ENCODE data around the gene FAIM. TPM values are rescaled to one million over a fixed set of nuclear protein-coding genes. Genes with fewer than 3 reads are reported as not detected.
"Not testable (repeated sequence)": the region's sequence is repeated elsewhere in the genome, so short reads cannot be mapped to it uniquely, and the experiment has no call there.

The FAIM gene
- total RNA-seq, 4 donors from 2014 or later = 4.3 to 10.4 (median 6.4) TPM

GRCh38 chr3:138569090-138569489 lies 39.5 kb upstream of the FAIM start:
- 80% methylated on average over 2 of the region's 2 CpGs for WGBS
- H3K4me3 ChIP-seq = no peak overlapping the region
- DNase-seq (ENCODE audit: low spot score in 2 of 2) = no peak
- no peaks in the 10 kb centered on the region for H3K4me1 ChIP-seq
- peaks cover 7% of the 10 kb centered on the region for H3K36me3 ChIP-seq
- no peak for TF ChIP-seq POLR2AphosphoS5 (IDR thresholded peaks at IDR 0.05)
- H3K27me3 ChIP-seq = no peaks in the 10 kb centered on the region
- H3K27ac ChIP-seq = no peak overlapping the region
- no peaks in the 10 kb centered on the region for H3K9me3 ChIP-seq

GRCh38 chr3:138569624-138570023 lies 38.9 kb upstream of the FAIM start:
- H3K36me3 ChIP-seq = peaks cover 11% of the 10 kb centered on the region
- 94% methylated on average over 8 of the region's 8 CpGs for WGBS
- not testable (repeated sequence) for DNase-seq (ENCODE audit: low spot score in 2 of 2)

DNA sequence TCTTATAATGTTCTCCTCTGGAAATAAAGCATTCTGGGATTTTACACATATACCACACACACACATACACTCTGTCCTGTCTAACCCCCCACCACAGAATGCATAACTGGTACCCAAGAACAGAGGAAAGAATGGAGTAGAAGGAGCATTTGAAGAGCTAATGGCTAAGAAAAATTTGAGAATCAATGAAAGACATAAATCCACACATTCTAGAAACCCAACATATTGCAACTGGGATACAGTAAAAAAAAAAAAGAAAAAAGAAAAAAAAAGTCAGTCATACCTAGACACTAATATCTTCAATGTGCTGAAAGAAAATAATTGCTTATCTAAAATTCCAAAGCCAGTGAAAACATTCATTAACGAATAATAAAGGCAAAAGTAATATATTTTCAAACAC lies 35.4 kb upstream of the FAIM start:
- DNase-seq (ENCODE audit: low spot score in 2 of 2) = no peak
- Histone ChIP-seq H3K36me3 (peaks cover 12% of the 10 kb centered on the region), H3K4me3 (no peak overlapping the region), H3K27ac (no peak overlapping the region), H3K27me3 (no peaks in the 10 kb centered on the region), H3K4me1 (no peaks in the 10 kb centered on the region), H3K9me3 (no peaks in the 10 kb centered on the region)
- WGBS = 96% methylated on average over 1 of the region's 1 CpG
- TF ChIP-seq, protein P1, sequence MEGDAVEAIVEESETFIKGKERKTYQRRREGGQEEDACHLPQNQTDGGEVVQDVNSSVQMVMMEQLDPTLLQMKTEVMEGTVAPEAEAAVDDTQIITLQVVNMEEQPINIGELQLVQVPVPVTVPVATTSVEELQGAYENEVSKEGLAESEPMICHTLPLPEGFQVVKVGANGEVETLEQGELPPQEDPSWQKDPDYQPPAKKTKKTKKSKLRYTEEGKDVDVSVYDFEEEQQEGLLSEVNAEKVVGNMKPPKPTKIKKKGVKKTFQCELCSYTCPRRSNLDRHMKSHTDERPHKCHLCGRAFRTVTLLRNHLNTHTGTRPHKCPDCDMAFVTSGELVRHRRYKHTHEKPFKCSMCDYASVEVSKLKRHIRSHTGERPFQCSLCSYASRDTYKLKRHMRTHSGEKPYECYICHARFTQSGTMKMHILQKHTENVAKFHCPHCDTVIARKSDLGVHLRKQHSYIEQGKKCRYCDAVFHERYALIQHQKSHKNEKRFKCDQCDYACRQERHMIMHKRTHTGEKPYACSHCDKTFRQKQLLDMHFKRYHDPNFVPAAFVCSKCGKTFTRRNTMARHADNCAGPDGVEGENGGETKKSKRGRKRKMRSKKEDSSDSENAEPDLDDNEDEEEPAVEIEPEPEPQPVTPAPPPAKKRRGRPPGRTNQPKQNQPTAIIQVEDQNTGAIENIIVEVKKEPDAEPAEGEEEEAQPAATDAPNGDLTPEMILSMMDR (IDR thresholded peaks at IDR 0.05) = no peak

More at GRCh38 chr3:138569624-138570023, 38.9 kb upstream of the FAIM start:
- H3K27me3 ChIP-seq, H3K4me3 ChIP-seq, H3K4me1 ChIP-seq, H3K9me3 ChIP-seq, H3K27ac ChIP-seq: not testable (repeated sequence)

DNA sequence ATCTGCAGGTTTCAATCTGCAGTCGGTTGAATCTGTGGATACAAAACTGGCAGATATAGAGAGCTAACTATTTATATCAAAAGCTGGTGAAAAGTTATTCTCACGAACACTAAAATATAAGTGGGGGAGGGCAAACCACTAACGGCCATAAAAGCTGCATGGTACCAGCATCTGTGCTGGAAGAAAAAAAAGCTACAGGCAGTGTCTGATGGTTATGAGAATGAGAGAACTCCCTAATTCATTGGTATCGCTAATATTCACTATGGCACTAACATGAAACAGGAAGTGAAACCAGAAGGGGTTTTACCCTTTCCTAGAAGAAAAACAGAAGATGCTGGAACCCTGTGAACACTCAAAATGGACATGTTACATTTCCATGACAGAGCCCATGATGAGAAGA lies 30.4 kb upstream of the FAIM start:
- Histone ChIP-seq H3K9me3 (no peaks in the 10 kb centered on the region), H3K27ac (no peak overlapping the region), H3K4me3 (no peak overlapping the region), H3K27me3 (no peaks in the 10 kb centered on the region), H3K4me1 (no peaks in the 10 kb centered on the region), H3K36me3 (peaks cover 8% of the 10 kb centered on the region)
- DNase-seq (ENCODE audit: low spot score in 2 of 2) = no peak
- TF ChIP-seq POLR2AphosphoS5 (IDR thresholded peaks at IDR 0.05) (no peak), EP300 (IDR thresholded peaks at IDR 0.05) (no peak), POLR2A (IDR thresholded peaks at IDR 0.05) (no peak)
- TF ChIP-seq, protein P1 (IDR thresholded peaks at IDR 0.05) = no peak
- 77% methylated on average over 4 of the region's 4 CpGs for WGBS

GRCh38 chr3:138578961-138579574 lies 29.5 kb upstream of the FAIM start:
- TF ChIP-seq EP300 (IDR thresholded peaks at IDR 0.05) (no peak), POLR2AphosphoS5 (IDR thresholded peaks at IDR 0.05) (no peak), POLR2A (IDR thresholded peaks at IDR 0.05) (no peak)
- TF ChIP-seq, protein P1 (IDR thresholded peaks at IDR 0.05) = no peak
- no peak overlapping the region for H3K27ac ChIP-seq
- H3K27me3 ChIP-seq = no peaks in the 10 kb centered on the region
- H3K36me3 ChIP-seq = peaks cover 6% of the 10 kb centered on the region
- no peaks in the 10 kb centered on the region for H3K4me1 ChIP-seq
- H3K9me3 ChIP-seq = no peaks in the 10 kb centered on the region
- 81% methylated on average over 6 of the region's 6 CpGs for WGBS
- H3K4me3 ChIP-seq = no peak overlapping the region
- DNase-seq (ENCODE audit: low spot score in 2 of 2) = no peak

GRCh38 chr3:138587374-138587773 lies 21.2 kb upstream of the FAIM start:
- H3K9me3 ChIP-seq = no peaks in the 10 kb centered on the region
- no peaks in the 10 kb centered on the region for H3K4me1 ChIP-seq
- no peak overlapping the region for H3K27ac ChIP-seq
- 93% methylated on average over 1 of the region's 1 CpG for WGBS
- H3K36me3 ChIP-seq = no peaks in the 10 kb centered on the region
- DNase-seq (ENCODE audit: low spot score in 2 of 2) = no peak
- no peaks in the 10 kb centered on the region for H3K27me3 ChIP-seq
- no peak overlapping the region for H3K4me3 ChIP-seq
- TF ChIP-seq POLR2AphosphoS5 (IDR thresholded peaks at IDR 0.05) (no peak), EP300 (IDR thresholded peaks at IDR 0.05) (no peak), POLR2A (IDR thresholded peaks at IDR 0.05) (no peak)
- TF ChIP-seq, protein P1 (IDR thresholded peaks at IDR 0.05) = no peak
